CD4-positive, alpha-beta T cell treated with Interleukin-6 at 100 ng/mL for 8 hours (primary cell): ENCODE measurements around the gene TMEM213.

ENCODE experiments used
- DNase-seq: peaks from one replicate; pipeline ENCODE4 v3.0.0-alpha.2; 2020; ENCODE audit warnings: mixed read lengths, low spot score

The TMEM213 gene

GRCh38 chr7:138797715-138798320 is at the start of gene TMEM213, which contains the start of gene ATP6V0A4:
Gene TMEM213, plus strand, starts transcription at chr7:138797994. Its CDS starts 111 bp downstream, at chr7:138798105.
Gene ATP6V0A4, minus strand, starts transcription at chr7:138798196. Its CDS starts 26,949 bp downstream, at chr7:138771247.
- DNase-seq = no peak

- DNase-seq = no peak
Measured at GRCh38 chr7:138748666-138749065, 49.1 kb upstream of the TMEM213 start.

- no peak for DNase-seq
Measured at GRCh38 chr7:138749960-138750359, 47.8 kb upstream of the TMEM213 start.

DNA sequence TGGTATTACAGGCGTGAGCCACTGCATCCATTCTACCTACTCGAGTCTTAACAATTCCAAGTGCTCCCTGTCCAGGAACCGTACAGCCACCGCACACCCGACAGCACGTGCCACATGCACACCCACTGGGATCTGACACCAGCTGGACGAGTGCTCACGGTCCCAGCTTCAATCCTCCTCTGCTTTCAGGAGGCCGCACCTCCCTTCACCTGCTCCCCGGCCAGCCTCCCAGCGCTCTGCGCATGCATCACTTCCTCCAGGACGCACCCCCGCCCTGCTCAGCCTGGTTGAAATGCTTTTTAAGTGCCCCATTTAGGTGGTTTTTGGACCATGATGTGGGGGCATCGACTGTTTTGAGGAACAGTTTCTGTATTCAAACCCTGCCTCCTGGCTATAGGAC is 47.3 kb upstream of the TMEM213 start:
- no peak for DNase-seq

- DNase-seq = no peak
Measured at GRCh38 chr7:138750901-138751464, 46.8 kb upstream of the TMEM213 start.

DNA sequence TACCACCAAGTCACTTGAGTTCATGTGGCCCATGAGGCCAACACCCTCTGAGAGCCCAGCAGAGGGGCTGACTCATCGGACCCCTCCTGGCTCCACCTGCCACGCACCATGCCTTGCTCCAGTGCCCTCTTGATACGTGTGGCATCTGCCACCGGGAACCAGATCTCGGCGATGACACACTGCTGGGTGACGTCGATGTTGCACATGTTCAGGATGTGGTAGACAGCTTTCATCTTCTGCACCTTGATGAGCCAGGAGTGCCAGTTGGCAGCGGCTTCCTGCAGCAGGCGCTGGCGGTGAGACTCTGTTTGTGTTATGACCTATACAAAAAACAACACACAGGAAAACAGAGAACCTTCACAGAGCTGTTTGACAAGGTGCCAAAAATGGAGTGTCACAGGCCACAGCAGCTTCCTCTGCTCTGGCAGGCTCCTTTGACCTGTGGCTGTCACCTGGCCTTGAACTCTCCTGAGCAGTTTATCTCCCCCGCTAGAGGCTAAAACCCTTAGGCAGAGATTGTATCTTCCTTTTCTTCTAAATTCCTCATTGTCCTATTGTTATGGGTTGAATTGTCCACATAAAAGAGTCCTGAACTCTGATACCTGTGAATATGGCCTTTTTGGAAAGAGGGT is 45.2 kb upstream of the TMEM213 start:
- DNase-seq = peak; percentile 96

DNA sequence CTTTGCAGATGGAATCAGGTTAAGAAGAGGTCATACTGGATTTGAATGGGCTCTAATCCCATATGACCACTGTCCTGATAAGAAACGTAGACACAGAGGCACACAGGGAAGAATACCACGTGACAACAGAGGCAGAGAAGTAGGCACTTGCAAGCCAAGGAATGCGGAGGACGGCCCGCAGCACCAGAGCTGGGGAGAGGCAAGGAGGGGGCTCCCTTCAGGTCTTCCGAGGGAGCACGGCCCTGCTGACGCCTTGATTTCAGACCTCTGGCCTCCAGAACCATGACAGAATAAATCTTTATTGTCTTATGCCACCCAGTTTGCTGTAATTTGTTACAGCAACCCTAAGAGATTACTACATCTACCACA is 44.7 kb upstream of the TMEM213 start:
- no peak for DNase-seq

DNA sequence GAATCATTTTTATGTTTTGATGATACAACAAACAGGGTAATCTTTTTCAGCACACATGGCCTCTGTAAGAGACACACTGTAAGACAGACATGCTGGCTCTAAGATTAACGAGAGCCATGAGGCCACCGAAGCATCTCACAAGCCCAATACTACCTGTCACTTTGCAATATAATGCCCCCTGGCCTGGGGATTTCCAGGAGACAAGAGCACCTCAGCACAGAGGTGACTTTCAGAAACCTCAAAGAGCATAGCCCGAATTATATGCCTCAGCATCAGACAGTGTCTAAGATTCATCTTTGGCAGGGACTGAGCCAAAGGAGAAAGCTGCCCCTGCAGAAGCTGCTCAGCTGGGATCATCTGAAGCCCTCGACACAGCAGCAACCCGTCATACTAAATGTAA is 44.2 kb upstream of the TMEM213 start:
- DNase-seq = no peak

- no peak for DNase-seq
Measured at GRCh38 chr7:138755331-138755747, 42.5 kb upstream of the TMEM213 start.

DNA sequence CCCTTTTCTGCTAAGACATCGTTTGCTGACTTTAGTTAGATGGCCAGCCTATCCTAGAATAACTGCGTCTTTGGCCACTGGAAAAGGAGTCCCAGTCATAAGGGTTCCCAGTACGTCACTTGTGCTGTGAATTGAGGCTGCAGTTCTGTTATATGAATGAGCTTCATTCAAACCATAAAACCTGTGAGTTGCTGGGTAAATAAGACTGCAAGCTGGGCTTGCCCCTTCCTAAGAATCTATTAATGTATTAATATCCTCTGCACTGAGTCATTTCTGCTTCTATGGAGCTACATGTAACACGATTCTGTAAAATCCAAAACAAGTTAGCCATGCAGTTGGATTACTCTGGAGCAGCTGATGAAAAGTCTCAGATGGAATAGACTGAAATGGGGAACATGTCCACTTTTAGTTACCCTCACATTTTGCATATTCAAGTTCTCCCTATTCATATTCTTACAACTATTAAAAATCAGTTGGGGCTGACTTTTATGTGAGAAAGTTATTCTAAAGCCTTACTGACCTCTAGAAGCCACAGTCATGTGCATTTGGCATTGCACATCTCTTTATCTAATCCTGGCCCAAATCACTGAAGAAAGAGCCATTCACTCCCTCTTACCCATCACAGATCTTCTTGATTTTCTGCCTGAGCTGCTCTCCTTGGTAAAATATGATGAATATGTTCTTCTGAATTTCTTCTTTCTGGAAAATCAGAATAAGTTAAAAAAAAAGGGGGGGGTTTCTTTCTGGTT is 41.8 kb upstream of the TMEM213 start:
- DNase-seq = no peak

- DNase-seq = no peak
Measured at GRCh38 chr7:138756591-138757242, 41.1 kb upstream of the TMEM213 start.

DNA sequence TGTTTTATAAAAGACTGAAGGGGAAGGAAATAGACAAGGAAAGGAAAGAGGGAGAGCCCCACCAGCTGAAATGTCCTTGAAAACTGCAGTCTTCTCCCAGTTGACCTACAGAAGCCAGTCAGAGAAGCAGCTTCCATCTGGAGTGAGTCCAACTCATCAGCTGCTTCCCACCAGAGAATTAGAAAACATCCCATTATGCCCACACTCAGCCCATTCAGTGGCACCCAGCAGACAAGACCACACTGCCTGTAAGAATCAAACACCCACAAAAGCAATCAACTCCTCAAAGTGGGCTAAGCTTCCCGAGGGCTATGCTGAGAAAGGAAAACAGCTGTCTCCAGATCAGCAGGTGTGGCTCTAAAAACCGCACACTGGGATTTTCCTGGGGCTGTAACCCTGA is 29.6 kb upstream of the TMEM213 start:
- no peak for DNase-seq

DNA sequence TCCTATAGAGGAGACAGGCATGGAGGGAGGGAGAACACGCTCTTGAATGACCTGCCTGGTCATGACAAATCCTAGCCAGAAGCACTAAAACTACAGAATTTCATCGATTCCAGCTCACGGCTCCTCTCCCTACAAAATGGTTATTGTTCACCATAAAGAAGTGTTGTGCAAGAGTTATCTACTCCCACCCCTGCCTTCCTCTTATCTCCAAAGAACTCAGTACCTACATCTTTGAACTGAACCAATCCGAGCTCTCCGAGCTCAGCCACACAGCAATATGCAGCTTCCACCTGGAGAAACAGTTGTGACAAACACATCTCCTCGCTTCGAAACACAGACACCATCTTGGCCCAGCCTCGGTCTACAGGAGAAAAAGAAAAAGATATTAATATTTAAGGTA is 26.9 kb upstream of the TMEM213 start:
- no peak for DNase-seq

GRCh38 chr7:138773176-138773575 is 24.6 kb upstream of the TMEM213 start:
- no peak for DNase-seq

DNA sequence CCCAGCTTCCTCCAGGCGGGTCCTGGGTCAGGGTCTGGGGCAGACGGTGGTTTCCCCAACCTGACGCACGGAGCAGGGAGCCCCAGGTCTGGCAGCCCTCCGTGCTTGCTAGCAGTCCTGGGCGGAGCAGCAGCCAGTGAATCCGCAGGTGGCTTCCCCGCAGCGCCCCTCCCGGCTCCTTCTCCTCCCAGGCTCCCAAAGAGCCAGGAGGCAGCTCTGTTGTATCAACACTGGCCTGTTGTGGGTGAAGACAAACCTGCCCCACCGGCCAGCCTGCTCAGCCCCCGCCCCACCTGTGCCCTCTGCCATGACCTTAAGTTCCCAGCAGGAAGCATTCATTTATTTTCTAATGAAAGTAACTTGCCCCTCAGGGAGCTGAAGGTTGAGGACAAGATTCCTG is 24.0 kb upstream of the TMEM213 start:
- DNase-seq = no peak

GRCh38 chr7:138776166-138776833 is 21.5 kb upstream of the TMEM213 start:
- DNase-seq = no peak

- DNase-seq = no peak
Measured at GRCh38 chr7:138781004-138781403, 16.8 kb upstream of the TMEM213 start.

- no peak for DNase-seq
Measured at GRCh38 chr7:138784692-138785091, 13.1 kb upstream of the TMEM213 start.

- no peak for DNase-seq
Measured at GRCh38 chr7:138785587-138786437, 12.0 kb upstream of the TMEM213 start.

DNA sequence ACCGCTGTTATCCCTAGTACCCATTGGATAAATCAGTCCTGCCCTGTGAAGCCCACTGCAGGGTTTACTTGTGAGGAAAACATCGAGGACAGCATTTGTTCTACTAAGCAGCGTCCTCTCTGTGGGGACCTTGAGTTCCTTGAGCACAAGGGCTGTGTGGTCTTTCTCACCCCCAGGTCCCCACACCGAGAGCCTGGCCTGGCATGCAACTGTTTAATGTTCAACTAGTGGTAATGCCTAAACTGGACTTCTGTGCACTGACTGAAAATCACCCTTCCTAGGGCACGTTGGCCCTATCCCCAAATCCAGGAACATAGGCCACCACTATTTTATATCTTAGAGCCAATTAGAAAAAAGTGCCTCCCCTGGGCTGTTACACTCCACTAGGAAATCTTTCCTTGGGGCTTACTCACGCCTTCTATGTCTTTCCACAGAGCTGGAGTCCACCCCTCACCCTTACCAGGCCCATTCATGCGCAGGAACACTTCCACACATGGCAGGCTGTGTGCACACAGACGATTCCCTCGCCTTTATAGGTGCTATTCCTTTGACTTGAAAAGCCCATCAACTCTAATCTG is 1.7 kb upstream of the TMEM213 start:
- DNase-seq = no peak
